Chondrocyte (in vitro differentiated cells): ENCODE measurements around the gene EVX2. TPM values are rescaled to one million over a fixed set of nuclear protein-coding genes. Genes with fewer than 3 reads are reported as not detected.

Experiments
- DNase-seq: peaks from one replicate; pipeline ENCODE4 v3.0.0; 2021; ENCODE audit warnings: mixed read lengths, low spot score
- H3K27ac Mint-ChIP-seq: one replicate; pipeline ENCODE4 v1.8.0; 2021; ENCODE audit warnings: mild to moderate bottlenecking, moderate library complexity, mixed read lengths; ENCODE audit not compliant: unreplicated experiment
- H3K27me3 Mint-ChIP-seq: 2 replicates; pipeline ENCODE4 v1.8.0; 2021; ENCODE audit warnings: low read depth, mixed read lengths
- H3K36me3 Mint-ChIP-seq: 2 replicates; pipeline ENCODE4 v1.8.0; 2021; ENCODE audit warnings: low read depth, mixed read lengths
- H3K4me1 Mint-ChIP-seq: 2 replicates; pipeline ENCODE4 v1.8.0; 2021; ENCODE audit warnings: low read depth, mild to moderate bottlenecking, mixed read lengths
- H3K4me3 Mint-ChIP-seq: one replicate; pipeline ENCODE4 v1.8.0; 2021; ENCODE audit warnings: mild to moderate bottlenecking, moderate library complexity, mixed read lengths; ENCODE audit not compliant: unreplicated experiment
- H3K9me3 Mint-ChIP-seq: 2 replicates; pipeline ENCODE4 v1.8.0; 2021; ENCODE audit warnings: low read depth, mixed read lengths
- CTCF ChIP-seq: fragments of 200-600 bp; sonication (generic); IDR thresholded peaks from 2 replicates; pipeline ENCODE4 v1.5.0; 2021; ENCODE audit warnings: antibody characterized with exemption, mild to moderate bottlenecking, moderate library complexity
- total RNA-seq: library from RNA; stranded (reverse); gene quantifications from 3 replicates; pipeline ENCODE4 v1.2.1, GENCODE V29; 2021

EVX2 gene
- total RNA-seq, 1 donor from 2014 or later = not detected

DNA sequence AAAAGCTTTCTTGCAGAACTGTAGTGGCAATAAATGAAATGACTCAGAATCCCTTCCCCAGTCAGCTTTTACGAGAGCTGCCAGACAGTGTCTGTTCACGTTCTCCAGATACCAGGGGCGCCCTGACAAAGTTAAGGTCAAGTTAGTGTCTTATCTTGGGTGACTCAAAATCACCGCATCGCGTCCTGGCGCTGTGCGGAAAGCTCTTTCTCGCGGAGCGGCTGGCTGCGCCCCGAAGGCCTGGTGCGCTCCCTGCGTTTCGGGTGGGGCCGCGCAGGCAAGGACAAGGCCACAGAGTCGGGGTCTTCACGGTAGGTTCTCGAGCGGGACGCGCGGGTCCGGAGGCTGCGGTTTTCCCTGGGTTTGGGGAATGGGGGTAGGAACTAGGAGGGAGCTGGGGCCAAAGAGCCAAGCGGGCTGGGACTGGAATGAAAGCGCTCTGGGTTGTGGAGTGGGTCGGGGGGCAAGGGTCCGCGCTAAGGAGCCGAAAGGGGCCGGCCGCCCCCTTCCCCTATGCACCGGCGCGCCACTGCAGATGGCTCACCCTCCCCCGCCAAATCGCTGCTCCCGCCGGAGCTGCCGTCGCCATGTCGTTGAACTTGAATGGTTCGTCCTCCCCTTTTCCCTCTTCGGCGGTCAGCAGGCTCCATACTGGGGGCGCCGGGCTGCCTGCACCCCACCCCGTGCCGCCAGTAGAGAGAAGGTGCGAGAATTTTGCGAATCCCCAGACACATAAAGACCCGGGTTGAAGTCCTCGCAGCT, 20.7 kb upstream of the EVX2 start:
- peaks cover 3% of the 10 kb centered on the region for H3K36me3 Mint-ChIP-seq
- DNase-seq = no peak
- H3K4me1 Mint-ChIP-seq = peaks cover 30% of the 10 kb centered on the region
- H3K27me3 Mint-ChIP-seq = peaks cover 79% of the 10 kb centered on the region
- no peak overlapping the region for H3K27ac Mint-ChIP-seq
- H3K4me3 Mint-ChIP-seq = peak overlapping the region; percentile 33
- no peaks in the 10 kb centered on the region for H3K9me3 Mint-ChIP-seq
- no peak for TF ChIP-seq CTCF

- peaks cover 79% of the 10 kb centered on the region for H3K27me3 Mint-ChIP-seq
- no peak for DNase-seq
- peaks cover 25% of the 10 kb centered on the region for H3K4me1 Mint-ChIP-seq
- H3K36me3 Mint-ChIP-seq = peaks cover 3% of the 10 kb centered on the region
- no peaks in the 10 kb centered on the region for H3K9me3 Mint-ChIP-seq
- H3K27ac Mint-ChIP-seq = no peak overlapping the region
- TF ChIP-seq CTCF = no peak
- H3K4me3 Mint-ChIP-seq = no peak overlapping the region
These were observed 20.1 kb upstream of the EVX2 start for GRCh38 chr2:176103742-176104315.

DNA sequence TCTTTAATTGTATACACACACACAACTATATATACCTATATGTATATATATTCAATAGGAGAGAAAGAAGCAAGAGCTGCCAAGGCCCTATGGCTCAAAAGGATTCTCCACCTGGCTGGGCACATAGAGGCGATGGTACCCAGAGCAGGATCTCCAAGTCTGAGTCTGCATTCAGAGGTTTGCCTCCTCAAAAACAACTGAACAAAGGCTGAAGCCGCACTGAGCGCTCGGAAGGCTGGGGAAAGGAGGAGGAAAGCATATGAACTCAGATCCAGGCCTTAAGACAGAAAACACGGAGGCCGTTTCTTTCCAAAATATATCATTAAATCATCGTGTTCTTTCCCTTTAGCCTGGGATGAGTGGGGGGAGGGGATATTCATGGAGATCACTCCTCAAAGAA, 19.4 kb upstream of the EVX2 start:
- H3K27me3 Mint-ChIP-seq = peaks cover 79% of the 10 kb centered on the region
- TF ChIP-seq CTCF = no peak
- no peak overlapping the region for H3K4me3 Mint-ChIP-seq
- H3K27ac Mint-ChIP-seq = no peak overlapping the region
- no peaks in the 10 kb centered on the region for H3K9me3 Mint-ChIP-seq
- H3K36me3 Mint-ChIP-seq = peaks cover 3% of the 10 kb centered on the region
- peaks cover 23% of the 10 kb centered on the region for H3K4me1 Mint-ChIP-seq
- no peak for DNase-seq

DNA sequence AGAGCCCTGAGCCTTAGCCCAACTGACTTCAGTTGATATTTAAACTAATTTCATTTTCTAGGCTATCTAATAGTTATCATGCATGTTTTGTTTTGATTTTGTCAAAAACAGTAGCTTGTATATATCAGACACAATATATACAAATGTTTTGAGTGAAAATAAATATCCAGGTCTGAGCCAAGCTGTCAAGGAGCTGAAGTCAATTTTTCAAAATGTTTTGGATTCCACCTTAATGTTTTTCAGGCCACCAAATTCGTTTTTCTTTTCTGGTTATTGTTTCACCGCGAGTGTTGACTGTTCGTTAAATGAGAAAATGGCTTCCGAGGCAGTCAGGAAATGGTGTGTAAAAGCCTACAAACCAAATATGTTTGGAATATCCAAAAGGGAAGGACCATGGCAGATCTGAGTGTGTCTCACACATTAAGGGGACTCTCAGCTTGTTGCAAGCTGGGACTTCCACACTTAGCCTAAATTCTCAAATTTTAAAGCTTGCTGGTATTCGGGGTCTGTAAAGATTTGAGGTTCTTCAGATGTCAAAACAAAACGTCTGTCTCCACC, 18.6 kb upstream of the EVX2 start:
- no peak for DNase-seq
- Mint-ChIP-seq H3K4me1 (peaks cover 30% of the 10 kb centered on the region), H3K27ac (no peak overlapping the region), H3K27me3 (peaks cover 87% of the 10 kb centered on the region), H3K36me3 (peaks cover 4% of the 10 kb centered on the region), H3K9me3 (no peaks in the 10 kb centered on the region), H3K4me3 (no peak overlapping the region)
- no peak for TF ChIP-seq CTCF

DNA sequence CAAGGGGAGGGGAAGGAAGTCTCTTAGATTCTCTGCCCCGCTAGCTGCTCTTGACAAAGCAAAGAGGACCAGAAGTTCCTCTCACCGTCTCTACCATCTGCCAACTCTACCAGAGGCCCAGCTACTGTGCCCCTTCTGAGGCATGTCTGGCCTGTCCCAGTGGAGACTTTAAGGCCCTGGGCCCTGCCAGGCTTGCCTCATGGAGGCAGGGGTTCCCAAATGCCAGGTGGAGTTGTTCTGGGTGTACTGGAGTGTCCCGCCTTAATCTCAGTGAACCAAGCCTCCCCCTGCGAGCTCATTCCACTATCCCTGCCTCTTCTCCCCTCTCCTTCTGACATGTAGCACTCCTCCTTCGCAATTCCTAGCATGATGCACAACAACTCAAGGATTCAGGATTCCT, 18.1 kb upstream of the EVX2 start:
- Mint-ChIP-seq H3K27ac (no peak overlapping the region), H3K4me1 (peaks cover 32% of the 10 kb centered on the region), H3K27me3 (peaks cover 89% of the 10 kb centered on the region), H3K36me3 (peaks cover 4% of the 10 kb centered on the region), H3K9me3 (no peaks in the 10 kb centered on the region), H3K4me3 (no peak overlapping the region)
- TF ChIP-seq CTCF = no peak
- DNase-seq = no peak
